GM21717 (cell line): ENCODE results near the gene GJB4.

Source experiments
- ATAC-seq: cut with Tn5 transposase; IDR thresholded peaks from one replicate; pipeline ENCODE4 v1.9.1; 2021; ENCODE audit warnings: mild to moderate bottlenecking, moderate library complexity; ENCODE audit not compliant: unreplicated experiment

The GJB4 gene

GRCh38 chr1:34777519-34778321 is 18.2 kb downstream of the GJB4 start:
- no peak for ATAC-seq

- no peak for ATAC-seq
Measured at GRCh38 chr1:34778381-34778780, 18.8 kb downstream of the GJB4 start.

GRCh38 chr1:34779005-34779404 is 19.5 kb downstream of the GJB4 start:
- ATAC-seq: no peak

- no peak for ATAC-seq
Measured at GRCh38 chr1:34779526-34779925, 20.0 kb downstream of the GJB4 start.

- no peak for ATAC-seq
Measured at GRCh38 chr1:34779962-34780361, 20.4 kb downstream of the GJB4 start.

- ATAC-seq: no peak
Measured at GRCh38 chr1:34780528-34780927, 21.0 kb downstream of the GJB4 start.

- no peak for ATAC-seq
Measured at GRCh38 chr1:34781071-34781843, 21.7 kb downstream of the GJB4 start, which contains the start of gene GJB3. Gene GJB3, plus strand, starts transcription at chr1:34781214. Its CDS starts 3,549 bp downstream, at chr1:34784763.

GRCh38 chr1:34781844-34782391 is 22.4 kb downstream of the GJB4 start:
- no peak for ATAC-seq

GRCh38 chr1:34784751-34785221 is 25.2 kb downstream of the GJB4 start:
- ATAC-seq: no peak

GRCh38 chr1:34785231-34785874 is 25.8 kb downstream of the GJB4 start:
- no peak for ATAC-seq

- no peak for ATAC-seq
Measured at GRCh38 chr1:34785875-34786470, 26.4 kb downstream of the GJB4 start.

- ATAC-seq: no peak
Measured at GRCh38 chr1:34786521-34787325, 27.2 kb downstream of the GJB4 start.

GRCh38 chr1:34787461-34788420 is 28.2 kb downstream of the GJB4 start:
- ATAC-seq: no peak

GRCh38 chr1:34790985-34791384 is 31.4 kb downstream of the GJB4 start:
- no peak for ATAC-seq

GRCh38 chr1:34792424-34792823 is 32.9 kb downstream of the GJB4 start:
- ATAC-seq: no peak

GRCh38 chr1:34792868-34793727 is 33.6 kb downstream of the GJB4 start, which contains the start of gene GJA4:
Gene GJA4, plus strand, starts transcription at chr1:34792999. Its CDS starts 1,215 bp downstream, at chr1:34794214.
- ATAC-seq: no peak

GRCh38 chr1:34794001-34794789 is 34.7 kb downstream of the GJB4 start:
- ATAC-seq: no peak
